ENCODE results near the gene CD207. TPM values are rescaled to one million over a fixed set of nuclear protein-coding genes. Genes with fewer than 3 reads are reported as not detected.

The CD207 gene
- polyA plus RNA-seq, 1 donor from 2014 or later = not detected

GRCh38 chr2:70851704-70852103 is 16.1 kb upstream of the CD207 start:
- Histone ChIP-seq H3K79me2 (replicated peaks; ENCODE audit: insufficient read depth, low read length) (no peaks in the 10 kb centered on the region), H4K20me1 (ENCODE audit: insufficient read depth) (no peaks in the 10 kb centered on the region), H3K9me2 (ENCODE audit: insufficient read depth, low read length) (no peaks in the 10 kb centered on the region), H3K36me3 (ENCODE audit: insufficient read depth, low read length) (no peaks in the 10 kb centered on the region), H2AFZ (ENCODE audit: low read depth, low read length) (no peak overlapping the region), H3K4me3 (ENCODE audit: low read length) (no peak overlapping the region), H3K9me3 (ENCODE audit: low read length) (no peaks in the 10 kb centered on the region), H3K4me2 (ENCODE audit: low read length) (no peak overlapping the region), H3F3A (ENCODE audit: insufficient read depth, low read length, poor library complexity, severe bottlenecking) (no peaks in the 10 kb centered on the region), H3K9ac (ENCODE audit: low read length) (no peak overlapping the region), H3K27ac (ENCODE audit: low read length) (no peak overlapping the region), H3K27me3 (ENCODE audit: insufficient read depth, low read depth, low read length) (no peaks in the 10 kb centered on the region)
- TF ChIP-seq EZH2 (IDR thresholded peaks at IDR 0.05; ENCODE audit: borderline replicate concordance, insufficient read depth, low read length, poor library complexity, severe bottlenecking) (no peak), REST (IDR thresholded peaks at IDR 0.05; ENCODE audit: borderline replicate concordance) (no peak), MXI1 (conservative IDR thresholded peaks at IDR 0.05; ENCODE audit: poor library complexity, severe bottlenecking) (no peak), SMC3 (conservative IDR thresholded peaks at IDR 0.05; ENCODE audit: poor library complexity) (no peak), POLR2AphosphoS5 (IDR thresholded peaks at IDR 0.05) (no peak), TAF1 (IDR thresholded peaks at IDR 0.05; ENCODE audit: low read depth) (no peak), CTCF (IDR thresholded peaks at IDR 0.05; ENCODE audit: poor library complexity, severe bottlenecking) (no peak), EP300 (conservative IDR thresholded peaks at IDR 0.05; ENCODE audit: poor library complexity, severe bottlenecking) (no peak), RAD21 (conservative IDR thresholded peaks at IDR 0.05) (no peak)

- no peak overlapping the region for H3K4me2 ChIP-seq (ENCODE audit: low read length)
- TF ChIP-seq SMC3 (conservative IDR thresholded peaks at IDR 0.05; ENCODE audit: poor library complexity) = no peak
- no peak for TF ChIP-seq EP300 (conservative IDR thresholded peaks at IDR 0.05; ENCODE audit: poor library complexity, severe bottlenecking)
- TF ChIP-seq EZH2 (IDR thresholded peaks at IDR 0.05; ENCODE audit: borderline replicate concordance, insufficient read depth, low read length, poor library complexity, severe bottlenecking) = no peak
- no peak for TF ChIP-seq CTCF (IDR thresholded peaks at IDR 0.05; ENCODE audit: poor library complexity, severe bottlenecking)
- no peak for TF ChIP-seq POLR2AphosphoS5 (IDR thresholded peaks at IDR 0.05)
- no peak for TF ChIP-seq TAF1 (IDR thresholded peaks at IDR 0.05; ENCODE audit: low read depth)
- TF ChIP-seq MXI1 (conservative IDR thresholded peaks at IDR 0.05; ENCODE audit: poor library complexity, severe bottlenecking) = no peak
- TF ChIP-seq REST (IDR thresholded peaks at IDR 0.05; ENCODE audit: borderline replicate concordance) = no peak
- H3F3A ChIP-seq (ENCODE audit: insufficient read depth, low read length, poor library complexity, severe bottlenecking) = no peaks in the 10 kb centered on the region
- no peaks in the 10 kb centered on the region for H3K9me3 ChIP-seq (ENCODE audit: low read length)
- no peak overlapping the region for H3K9ac ChIP-seq (ENCODE audit: low read length)
- H3K79me2 ChIP-seq (replicated peaks; ENCODE audit: insufficient read depth, low read length) = no peaks in the 10 kb centered on the region
- no peak overlapping the region for H2AFZ ChIP-seq (ENCODE audit: low read depth, low read length)
- H3K27ac ChIP-seq (ENCODE audit: low read length) = no peak overlapping the region
- no peaks in the 10 kb centered on the region for H3K9me2 ChIP-seq (ENCODE audit: insufficient read depth, low read length)
- H4K20me1 ChIP-seq (ENCODE audit: insufficient read depth) = no peaks in the 10 kb centered on the region
- no peaks in the 10 kb centered on the region for H3K27me3 ChIP-seq (ENCODE audit: insufficient read depth, low read depth, low read length)
- H3K36me3 ChIP-seq (ENCODE audit: insufficient read depth, low read length) = no peaks in the 10 kb centered on the region
- no peak overlapping the region for H3K4me3 ChIP-seq (ENCODE audit: low read length)
Observed at GRCh38 chr2:70850925-70851324, 15.3 kb upstream of the CD207 start.

Measured in neural cell (in vitro differentiated cells).